Measurements from ENCODE around the gene EGLN1.

EGLN1 gene

GRCh38 chr1:231322880-231323530 lies 99.1 kb downstream of the EGLN1 start:
- no peak for DNase-seq

- no peak for DNase-seq
These were observed 103.0 kb downstream of the EGLN1 start for GRCh38 chr1:231319080-231319479.

GRCh38 chr1:231318568-231318967 lies 103.5 kb downstream of the EGLN1 start:
- DNase-seq = no peak

- no peak for DNase-seq
These were observed 104.1 kb downstream of the EGLN1 start for GRCh38 chr1:231318015-231318355.

GRCh38 chr1:231317306-231318014 lies 104.6 kb downstream of the EGLN1 start:
- DNase-seq = no peak

GRCh38 chr1:231315887-231316286 lies 106.2 kb downstream of the EGLN1 start:
- peak; percentile 41 for DNase-seq
